Measurements from ENCODE around the gene GANAB.
"Not testable (repeated sequence)": the region's sequence is repeated elsewhere in the genome, so short reads cannot be mapped to it uniquely, and the experiment has no call there.

GANAB gene

DNA sequence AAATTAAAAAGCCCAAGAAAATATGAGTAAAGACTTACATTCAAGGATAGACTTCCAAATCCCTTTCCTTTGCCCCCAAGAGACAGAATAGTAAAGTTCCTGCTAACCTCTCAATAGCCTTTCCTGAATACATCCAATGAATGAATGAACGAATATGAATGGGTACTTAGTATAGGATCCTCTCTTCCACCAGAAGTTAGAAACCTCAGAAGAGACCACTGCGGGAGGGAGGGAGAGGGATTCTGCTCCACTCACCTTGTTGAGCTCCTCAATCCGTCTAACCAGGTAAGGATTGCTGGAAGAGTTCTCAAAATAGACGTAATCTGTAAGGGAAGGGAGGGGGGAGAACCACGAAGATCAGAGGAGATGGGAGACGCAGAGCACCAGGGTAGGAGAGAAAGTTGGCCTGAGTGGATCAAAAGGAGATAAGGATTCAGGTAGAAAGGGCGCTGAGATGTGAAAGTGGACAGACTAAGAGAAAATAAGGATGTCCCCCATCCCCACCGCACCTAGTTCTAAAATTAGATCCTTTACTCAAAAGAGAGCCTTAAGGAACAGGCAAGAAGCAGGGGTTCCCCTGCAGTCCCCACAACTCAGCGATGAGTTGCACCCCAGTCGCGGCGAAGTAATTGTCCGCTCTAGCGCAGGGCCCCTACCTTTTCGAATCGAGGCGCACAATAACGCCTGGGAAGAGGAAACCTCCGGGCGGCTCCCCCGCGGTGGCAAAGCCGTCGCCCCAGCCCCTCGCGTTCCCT, 45.9 kb downstream of the GANAB start:
- DNase-seq = no peak

DNA sequence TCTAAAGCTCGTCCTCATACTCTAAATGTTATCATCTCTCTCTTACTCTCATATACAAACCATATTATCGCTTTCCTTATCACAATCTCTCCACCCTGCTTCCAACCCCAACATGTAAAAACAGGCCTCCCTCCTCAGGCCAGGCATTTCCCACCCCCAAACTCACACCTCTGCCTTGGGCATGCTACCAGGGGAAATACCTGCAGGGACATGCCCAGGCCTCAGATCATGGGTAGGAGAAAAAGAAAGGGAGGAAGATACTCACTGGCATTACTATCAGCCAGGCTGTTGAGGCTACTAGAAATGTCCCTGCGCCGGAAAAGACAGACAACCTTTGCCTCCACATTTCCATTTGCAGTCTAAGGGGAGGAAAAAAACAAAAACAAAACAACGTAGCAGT, 46.5 kb downstream of the GANAB start:
- DNase-seq = no peak

DNA sequence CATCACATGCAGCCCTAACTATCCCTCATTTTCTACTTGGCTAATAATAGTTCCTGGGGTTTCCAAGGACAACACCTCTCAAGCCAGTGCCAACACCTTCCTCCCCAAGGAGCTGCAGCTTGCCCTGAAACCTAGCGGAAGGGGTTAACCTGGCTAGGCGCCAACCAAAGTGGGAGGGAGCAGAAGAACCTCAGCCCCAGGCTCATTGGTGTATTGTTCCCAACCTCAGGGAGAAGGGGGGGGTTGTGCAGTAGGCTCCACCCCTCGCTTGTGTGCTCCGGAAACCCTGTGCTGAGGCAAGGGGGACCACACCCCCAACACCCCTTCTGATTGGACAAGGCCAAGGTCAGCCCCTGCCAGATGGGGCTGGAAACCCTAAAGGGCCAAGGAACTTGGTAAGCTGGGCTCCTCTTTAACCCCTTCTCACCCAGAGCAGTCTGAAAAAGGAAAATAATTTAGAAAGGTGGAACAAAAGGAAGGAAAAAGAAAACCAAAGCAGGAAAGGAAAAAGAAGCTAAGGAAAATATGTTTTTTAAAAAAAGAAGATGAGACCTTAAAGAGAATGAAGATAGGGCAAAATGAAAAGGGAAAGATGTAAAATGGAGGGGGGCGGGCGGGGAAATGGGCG, 47.2 kb downstream of the GANAB start:
- DNase-seq = peak; percentile 57

DNA sequence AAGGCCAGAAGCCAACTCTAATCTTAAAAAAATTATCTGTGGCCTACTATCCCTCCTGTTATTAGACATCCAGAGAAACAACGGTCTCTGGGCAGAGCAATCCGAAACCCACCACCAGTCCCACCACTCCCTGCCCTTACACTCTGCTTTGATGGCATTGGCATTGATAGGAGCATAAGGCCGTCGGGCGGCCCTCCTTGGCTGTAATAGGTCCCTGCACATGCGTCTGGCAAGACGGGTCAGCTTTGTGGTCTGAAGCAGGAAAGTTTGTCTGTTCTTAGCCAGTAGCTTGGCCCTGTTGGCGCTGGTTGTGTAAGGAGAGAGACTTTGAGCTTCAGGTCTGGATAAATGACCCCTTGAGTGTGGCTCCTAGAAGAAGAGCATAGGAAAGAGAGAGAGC, 51.3 kb downstream of the GANAB start:
- DNase-seq = no peak

DNA sequence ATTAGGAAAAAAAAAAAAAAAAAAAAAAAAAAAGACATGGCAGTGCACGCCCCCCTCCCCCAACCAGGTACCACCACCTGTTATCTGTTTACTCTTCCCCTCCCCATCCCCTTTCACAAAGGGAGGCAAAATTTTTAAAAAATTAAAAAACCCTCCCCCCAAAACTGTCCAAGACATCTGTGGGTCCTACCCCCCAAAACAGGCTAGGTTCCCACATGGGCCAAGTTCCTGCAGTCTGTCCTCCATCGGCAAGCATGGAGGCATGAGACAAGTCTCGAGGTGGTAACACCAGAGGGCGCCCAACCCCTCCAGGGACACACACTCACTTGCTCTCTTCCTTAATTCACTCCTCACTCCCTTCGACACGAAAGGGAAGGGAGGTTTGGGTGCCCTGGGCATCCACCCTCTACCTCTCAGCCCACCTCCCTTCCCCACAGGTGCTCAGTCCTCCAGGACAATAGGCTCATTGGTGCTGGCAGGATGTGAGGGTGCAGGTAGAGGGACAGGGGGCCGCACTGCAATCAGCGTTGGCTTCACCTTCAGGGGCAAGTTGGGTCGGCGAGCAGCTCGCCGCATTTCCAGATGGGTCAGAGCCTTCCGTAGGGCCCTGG, 52.9 kb downstream of the GANAB start:
- DNase-seq = no peak

DNA sequence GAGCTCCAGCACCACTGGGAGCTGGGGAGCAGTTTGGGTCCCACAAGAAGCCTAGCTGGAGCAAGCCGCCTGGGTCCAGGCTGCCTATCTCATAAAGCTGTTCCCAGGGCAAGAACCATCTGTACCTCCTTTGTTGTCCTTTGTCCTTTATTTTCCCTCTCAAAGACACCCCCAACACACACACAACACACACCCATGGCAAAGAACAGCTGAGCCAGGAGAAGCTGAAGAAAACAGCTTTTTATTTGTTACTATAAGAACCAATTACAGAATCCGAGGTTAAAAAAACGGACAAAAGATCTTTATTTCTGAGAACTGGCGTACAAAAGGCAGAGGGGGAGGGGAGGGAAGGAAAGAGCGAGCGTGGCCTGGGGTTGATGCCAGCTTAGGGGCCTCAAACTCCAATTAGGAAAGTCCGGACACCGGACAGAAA, 53.4 kb downstream of the GANAB start:
- DNase-seq = no peak

DNA sequence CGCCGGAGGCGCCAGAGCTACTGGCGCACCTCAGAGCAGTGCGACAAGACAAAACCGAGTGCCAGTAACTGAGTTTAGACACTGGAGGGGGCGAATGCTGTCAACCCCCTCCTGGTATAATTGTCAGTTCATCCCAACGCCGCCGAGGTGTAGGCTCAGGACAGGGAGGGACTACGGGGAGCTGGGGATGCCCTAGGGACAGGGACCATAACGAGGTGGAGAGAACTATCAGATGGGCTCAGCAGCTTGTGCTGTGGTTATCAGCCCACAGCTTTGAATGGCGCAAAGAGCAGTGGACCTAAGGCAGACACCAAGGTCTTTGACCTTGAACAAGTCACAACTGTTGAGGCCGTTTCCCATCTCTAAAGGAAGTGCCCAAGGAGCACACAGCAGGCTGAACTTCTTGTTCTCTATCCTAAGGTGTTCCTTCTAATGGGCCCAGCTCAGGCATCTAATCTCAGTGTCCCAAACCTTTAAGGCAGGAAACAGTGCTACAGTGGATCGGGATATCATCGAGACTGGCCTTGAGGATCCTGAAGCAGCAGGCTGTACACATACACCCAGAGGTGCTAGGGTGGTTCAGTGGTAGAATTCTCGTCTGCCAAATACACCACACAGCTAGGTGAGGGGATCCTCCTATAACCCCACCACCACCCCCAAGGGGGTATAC, 54.1 kb downstream of the GANAB start:
- no peak for DNase-seq

DNA sequence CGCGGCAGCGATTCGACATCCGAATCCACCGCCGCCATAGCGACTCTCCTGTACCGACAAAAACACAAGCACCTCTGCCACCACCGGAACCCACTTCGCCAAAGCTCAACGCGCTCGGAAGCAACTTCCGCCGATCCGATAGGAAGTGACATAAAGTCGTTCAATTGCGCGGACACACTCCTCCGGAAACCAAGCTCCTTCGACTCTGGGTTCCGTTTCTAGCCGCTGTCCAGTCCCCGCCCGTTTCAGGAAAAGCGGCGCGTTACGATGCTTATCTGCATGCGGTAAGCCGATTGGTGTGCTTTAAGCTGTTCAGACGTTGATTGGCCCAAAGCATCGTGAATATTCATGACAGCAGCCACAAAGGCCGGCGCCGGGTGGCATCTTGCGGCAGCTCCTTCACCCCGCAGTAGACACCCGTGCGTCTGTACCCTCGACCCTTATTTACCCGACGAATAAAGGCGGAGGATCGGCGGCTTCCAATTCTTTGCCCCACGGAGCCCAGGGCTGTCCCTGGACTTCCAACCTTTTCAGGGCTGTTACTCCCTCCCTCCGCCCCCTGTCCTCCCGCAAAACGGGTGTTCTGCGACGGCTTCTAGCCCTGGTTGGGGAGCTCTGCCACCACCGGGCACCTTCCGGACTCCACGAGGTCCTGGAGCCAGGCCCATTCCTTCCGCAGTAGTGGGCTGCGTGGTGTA, 54.8 kb downstream of the GANAB start, which contains the start of gene TUT1:
Gene TUT1 (minus strand): TSS at position 76 of the 698 bp plus-strand sequence. CDS start 38 bp downstream, at position 38.
- DNase-seq = peak; percentile 98

DNA sequence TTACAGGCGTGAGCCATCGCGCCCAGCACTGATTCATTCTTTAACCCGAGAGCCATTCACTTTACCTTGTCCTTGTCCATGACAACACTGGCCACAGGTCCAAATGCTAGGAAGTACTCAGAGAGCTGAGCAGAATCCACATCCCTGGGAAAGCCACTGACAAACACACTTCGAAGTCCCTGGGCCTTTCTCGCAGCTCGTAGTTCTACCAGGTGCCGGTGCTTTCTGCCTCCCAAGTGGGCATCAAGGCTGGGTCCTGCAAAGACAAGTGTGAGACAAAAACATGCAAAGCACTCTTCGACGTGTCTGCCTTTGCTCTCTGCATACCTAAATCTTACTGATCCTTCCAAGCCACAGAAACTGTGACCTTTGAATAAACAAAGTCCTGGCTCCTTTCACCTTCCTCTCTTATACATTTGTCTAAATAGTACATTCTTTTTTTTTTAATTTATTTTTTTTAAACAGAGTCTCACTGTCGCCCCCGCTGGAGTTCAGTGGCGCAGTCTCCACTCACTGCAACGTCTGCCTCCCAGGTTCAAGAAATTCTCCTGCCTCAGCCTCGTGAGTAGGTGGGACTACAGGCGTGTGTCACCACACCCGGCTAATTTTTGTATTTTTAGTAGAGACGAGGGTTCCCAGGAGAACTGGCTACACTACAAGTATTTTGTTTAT, 57.3 kb downstream of the GANAB start:
- DNase-seq = no peak

DNA sequence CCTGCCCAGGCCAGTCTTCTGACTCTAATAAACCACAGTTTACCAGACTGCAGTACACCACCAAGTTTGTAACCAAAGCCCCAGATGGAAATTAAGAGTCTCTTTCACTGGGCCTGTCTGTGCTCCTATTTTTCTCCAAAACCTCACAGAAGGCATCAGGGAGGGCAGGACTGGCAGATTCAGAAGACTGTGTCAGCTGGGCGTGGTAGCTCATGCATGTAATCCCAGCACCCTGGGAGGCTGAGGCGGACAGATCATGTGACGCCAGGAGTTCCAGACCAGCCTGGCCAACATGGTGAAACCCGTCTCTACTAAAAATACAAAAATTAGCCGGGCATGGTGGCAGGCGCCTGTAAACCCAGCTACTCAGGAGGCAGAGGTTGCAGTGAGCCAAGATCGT, 61.1 kb downstream of the GANAB start:
- DNase-seq = not testable (repeated sequence)

DNA sequence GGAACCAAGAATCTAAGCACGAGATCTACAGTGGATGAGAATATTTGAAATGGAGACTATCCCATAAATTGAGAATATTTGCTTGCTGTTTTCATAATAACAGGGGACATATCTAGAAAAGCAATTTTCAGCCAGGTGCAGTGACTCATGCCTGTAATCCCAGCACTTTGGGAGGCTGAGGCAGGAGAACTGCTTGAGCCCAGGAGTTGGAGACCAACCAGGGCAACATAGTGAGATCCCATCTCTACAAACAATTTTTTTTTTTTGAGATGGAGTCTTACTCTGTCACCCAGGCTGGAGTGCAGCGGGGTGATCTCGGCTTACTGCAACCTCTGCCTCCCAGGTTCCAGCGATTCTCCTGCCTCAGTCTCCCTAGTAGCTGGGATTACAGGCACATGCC, 64.7 kb downstream of the GANAB start:
- DNase-seq = not testable (repeated sequence)

DNA sequence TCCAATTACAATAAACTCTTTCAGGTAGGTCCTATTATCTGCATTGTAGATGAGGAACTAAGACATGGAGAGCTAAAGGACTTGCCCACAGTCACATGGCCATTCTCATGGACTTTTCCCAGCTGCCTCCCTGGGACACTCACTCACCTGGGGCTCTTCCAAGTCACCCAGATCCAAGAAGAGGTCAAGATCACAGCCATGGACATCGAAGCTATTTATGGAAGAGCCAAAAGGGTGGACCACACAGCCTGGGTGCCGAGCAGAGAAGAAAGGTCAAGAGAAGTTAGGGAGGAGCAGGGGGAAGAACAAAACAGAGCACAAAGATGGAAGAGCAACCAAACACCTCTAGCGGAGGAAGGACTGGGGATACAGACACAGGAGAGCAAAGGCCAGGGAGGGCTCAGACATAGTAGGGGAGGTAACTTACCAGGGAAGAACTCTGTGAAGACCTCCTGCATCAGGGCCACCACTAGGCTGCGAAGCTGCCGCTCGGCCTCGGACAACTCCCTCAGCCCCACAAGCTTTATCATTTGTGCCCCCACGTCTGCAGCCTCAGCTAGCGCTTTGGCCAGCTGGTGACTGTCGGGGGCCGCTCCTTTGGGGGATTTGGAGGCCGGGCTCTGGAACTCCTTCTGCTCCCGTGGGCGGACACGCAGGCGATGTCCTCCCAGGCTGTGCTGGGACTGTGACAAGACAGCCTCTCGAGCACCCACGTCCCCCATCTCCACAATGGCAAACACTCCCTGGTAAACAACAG, 65.3 kb downstream of the GANAB start:
- no peak for DNase-seq

DNA sequence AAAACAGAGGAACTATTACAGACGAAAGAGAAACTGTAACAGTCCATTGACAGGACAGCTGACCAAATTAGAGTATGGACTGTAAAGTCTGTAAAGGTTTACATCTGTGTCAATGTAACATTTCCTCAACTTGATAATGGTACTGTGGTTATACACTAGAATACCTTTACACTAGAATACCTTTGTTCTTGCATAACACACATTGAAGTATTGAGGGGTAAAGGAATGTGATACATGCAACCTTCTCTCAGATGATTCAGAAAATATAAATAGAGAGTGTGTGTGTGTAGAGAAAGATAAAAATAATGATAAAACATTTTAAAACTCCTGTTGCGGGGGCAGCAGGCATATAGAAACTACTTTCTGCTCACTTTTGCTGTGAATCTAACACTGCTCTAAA, 67.2 kb downstream of the GANAB start:
- no peak for DNase-seq

DNA sequence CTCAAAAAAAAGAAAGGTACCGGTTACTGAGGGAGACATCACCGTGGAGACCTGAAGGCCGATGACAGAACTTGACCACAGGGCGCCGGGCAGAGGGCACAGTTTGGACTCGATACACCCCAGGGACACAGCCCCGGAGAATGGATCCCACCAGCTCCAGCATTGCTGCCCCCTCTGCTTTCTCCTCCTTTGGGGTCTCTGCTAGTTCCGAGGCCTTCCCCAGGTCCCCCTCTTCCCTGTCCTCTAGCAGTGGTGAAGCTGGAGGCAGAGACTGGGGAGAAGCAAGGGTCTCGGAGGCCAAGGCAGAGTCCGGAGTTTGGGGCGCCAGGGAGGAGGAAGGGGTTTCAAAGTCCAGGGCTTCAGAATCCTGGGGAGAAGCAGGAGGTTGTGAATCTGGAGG, 67.9 kb downstream of the GANAB start:
- DNase-seq = no peak

DNA sequence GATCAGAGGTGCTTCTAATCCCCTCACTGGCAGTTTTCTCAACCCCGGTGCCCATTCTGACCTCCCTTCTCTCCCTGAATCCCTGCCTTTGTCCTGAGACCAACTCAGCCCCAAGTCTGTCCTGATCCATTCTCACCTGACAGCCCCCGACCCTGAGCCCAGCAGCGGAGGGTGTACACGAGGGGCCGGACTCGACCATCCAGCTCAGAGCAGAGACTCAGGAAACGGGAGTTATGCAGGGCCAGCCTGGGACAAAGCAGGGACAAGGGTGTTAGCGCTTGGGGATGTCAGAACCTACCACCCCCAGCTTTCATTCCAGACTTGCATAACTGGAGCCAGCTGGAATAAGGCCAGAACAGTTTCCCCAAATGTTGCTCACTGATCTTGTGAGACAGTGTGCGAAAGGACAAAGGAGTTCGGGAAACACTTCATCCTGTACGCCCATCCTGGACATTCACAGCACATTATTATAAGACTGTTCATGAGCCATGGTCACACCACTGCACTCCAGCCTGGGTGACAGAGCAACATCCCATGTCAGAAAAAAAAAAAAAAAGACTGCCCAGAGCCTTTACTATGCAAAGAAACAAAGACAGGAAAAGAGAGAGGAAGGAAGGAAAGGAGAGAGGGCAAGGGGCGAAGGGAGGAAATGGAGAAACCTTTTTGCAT, 69.2 kb downstream of the GANAB start:
- DNase-seq = no peak

DNA sequence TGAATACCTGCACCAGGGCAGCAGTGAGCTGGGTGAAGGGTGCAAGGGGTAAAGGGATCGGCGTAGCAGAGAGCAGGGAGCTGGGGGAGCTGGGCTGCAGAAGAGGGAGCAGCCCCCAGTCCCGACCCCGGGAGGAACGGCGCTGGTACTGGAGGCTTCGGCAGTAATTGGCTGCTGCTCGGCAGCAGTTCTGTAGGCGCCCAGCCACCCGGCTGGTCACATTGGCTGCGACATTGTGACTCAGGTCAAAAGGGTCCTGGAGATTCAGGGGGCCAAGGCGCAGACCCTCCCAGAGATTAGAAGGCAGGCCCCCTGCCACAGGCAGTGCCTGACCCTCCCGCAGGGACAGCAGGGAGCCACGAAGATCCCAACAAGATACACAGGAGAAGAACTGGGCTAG, 70.6 kb downstream of the GANAB start:
- no peak for DNase-seq

DNA sequence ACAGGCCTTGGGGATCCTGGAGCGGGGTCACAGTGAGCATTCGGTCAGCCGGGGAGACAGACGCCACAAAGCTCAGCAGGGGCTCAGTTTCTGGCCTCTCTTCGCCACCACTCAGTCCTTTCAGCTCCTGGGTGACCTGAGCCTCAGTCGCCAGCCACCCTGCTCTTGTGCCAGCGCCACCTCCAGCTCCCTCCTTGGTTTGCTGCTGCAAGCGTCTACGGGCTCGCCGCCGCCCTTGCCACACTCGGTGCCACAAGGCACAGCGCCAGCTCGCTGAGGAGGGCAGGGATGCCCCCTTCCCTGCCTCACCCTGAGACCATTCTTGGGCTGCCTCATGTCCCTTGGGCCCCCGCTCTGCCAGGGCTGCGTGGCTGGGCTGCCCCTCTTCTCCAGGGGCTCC, 71.3 kb downstream of the GANAB start:
- DNase-seq = no peak

All from NCI-H2081 treated with DMSO at 0.1 percent for 48 hours (cell line).